Natural killer cell treated with Interleukin-12 subunit alpha and Interleukin-12 subunit beta and Interleukin-15 and Interleukin-18, amount 100 ng/mL, for 72 hours (primary cell): ENCODE measurements around the gene PWWP2B. TPM values are rescaled to one million over a fixed set of nuclear protein-coding genes. Genes with fewer than 3 reads are reported as not detected.
"Not testable (repeated sequence)": the region's sequence is repeated elsewhere in the genome, so short reads cannot be mapped to it uniquely, and the experiment has no call there.

Experiments
- ATAC-seq, 2 donors: fragments of 150-1000 bp; cut with Tn5 transposase in 1 of 2; sonication (Bioruptor Pico), chemical (Tn5 transposase) in 1 of 2; 2 replicates each; pipeline ENCODE4 v1.10.0; 2021
- DNase-seq: peaks from one replicate; pipeline ENCODE4 v3.0.0; 2022; ENCODE audit warnings: low spot score
- H3K27ac Mint-ChIP-seq, 2 donors: 1 replicate in 1 of 2; 2 replicates in 1 of 2; pipeline ENCODE4 v1.8.0; 2022; ENCODE audit warnings: mixed read lengths in 2 of 2, mild to moderate bottlenecking in 1 of 2, moderate library complexity in 1 of 2
- H3K27me3 Mint-ChIP-seq, 2 donors: 1 replicate in 1 of 2; 2 replicates in 1 of 2; pipeline ENCODE4 v1.8.0; 2022; ENCODE audit warnings: mixed read lengths in 2 of 2
- H3K36me3 Mint-ChIP-seq: one replicate; pipeline ENCODE4 v1.8.0; 2022; ENCODE audit warnings: mixed read lengths
- H3K4me1 Mint-ChIP-seq, 2 donors: 1 replicate in 1 of 2; 2 replicates in 1 of 2; pipeline ENCODE4 v1.8.0; 2022; ENCODE audit warnings: low read depth in 2 of 2, mixed read lengths in 2 of 2, mild to moderate bottlenecking in 1 of 2
- H3K4me3 Mint-ChIP-seq: one replicate; pipeline ENCODE4 v1.8.0; 2022; ENCODE audit warnings: mixed read lengths
- H3K9me3 Mint-ChIP-seq: 2 replicates; pipeline ENCODE4 v1.8.0; 2022; ENCODE audit warnings: mixed read lengths
- total RNA-seq, 2 donors: library from RNA; stranded (reverse); gene quantifications; one replicate each; pipeline ENCODE4 v1.2.3, GENCODE V29; 2022

PWWP2B gene
- total RNA-seq, 2 donors from 2014 or later: 15.2 to 17.9 TPM

DNA sequence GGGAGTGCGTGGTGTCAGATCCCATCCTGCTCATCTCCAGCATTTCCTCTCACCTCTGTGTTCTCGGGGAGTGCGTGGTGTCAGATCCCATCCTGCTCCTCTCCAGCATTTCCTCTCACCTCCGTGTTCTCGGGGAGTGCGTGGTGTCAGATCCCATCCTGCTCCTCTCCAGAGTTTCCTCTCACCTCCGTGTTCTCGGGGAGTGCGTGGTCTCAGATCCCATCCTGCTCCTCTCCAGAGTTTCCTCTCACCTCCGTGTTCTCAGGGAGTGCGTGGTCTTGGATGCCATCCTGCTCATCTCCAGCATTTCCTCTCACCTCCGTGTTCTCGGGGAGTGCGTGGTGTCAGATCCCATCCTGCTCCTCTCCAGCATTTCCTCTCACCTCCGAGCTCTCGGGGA, 18.0 kb upstream of the PWWP2B start:
- H3K27me3 Mint-ChIP-seq, ATAC-seq, H3K9me3 Mint-ChIP-seq, H3K4me3 Mint-ChIP-seq, H3K27ac Mint-ChIP-seq, H3K36me3 Mint-ChIP-seq: not testable (repeated sequence)
- H3K4me1 Mint-ChIP-seq: peaks cover 19% of the 10 kb centered on the region in 2 donors
- DNase-seq: peak; percentile 22

DNA sequence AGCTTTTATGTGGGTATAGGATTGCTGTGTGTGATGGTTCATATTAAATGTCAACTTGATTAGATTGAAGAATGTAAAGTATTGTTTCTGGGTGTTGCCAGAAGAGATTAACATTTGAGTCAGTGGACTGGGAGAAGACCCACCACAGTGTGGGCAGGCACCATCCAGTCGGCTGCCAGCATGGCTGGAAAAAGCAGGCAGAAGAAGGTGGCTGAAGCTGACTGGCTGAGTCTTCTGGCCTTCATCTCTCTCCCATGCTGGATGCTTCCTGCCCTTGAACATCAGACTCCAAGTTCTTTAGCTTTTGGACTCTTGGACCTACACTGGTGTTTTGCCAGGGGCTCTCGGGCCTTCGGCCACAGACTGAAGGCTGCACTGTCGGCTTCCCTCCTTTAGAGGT, 16.0 kb upstream of the PWWP2B start:
- Mint-ChIP-seq H3K27ac (peak overlapping the region; percentile 39 to 81), H3K4me1 (peaks cover 26 to 33% of the 10 kb centered on the region in 2 donors)
- not testable (repeated sequence) for H3K9me3 Mint-ChIP-seq, ATAC-seq, H3K36me3 Mint-ChIP-seq, DNase-seq, H3K4me3 Mint-ChIP-seq, H3K27me3 Mint-ChIP-seq

DNA sequence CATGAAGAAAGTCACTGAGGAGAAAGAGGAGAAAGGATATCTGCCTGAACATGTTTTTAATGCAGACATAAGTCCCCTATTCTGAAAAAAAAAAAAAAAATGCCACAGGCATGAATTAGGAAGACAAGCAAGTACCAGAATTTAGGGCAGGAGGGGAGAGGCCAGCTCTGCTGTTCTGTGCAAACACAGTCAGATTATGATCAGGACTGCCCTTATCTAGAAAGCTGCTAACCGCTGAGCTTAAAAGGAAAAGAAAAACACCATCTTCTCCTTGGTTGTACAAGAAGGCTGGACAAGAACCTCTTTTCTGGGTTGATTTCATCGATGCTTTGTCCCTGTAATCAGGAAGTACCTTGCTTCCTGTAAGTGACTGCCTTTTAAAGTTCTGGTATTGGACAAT, 15.3 kb upstream of the PWWP2B start:
- Mint-ChIP-seq H3K27ac (peak overlapping the region; percentile 39 to 81), H3K4me1 (peaks cover 26 to 34% of the 10 kb centered on the region in 2 donors), H3K36me3 (no peaks in the 10 kb centered on the region), H3K9me3 (no peaks in the 10 kb centered on the region), H3K27me3 (no peaks in the 10 kb centered on the region), H3K4me3 (peak overlapping the region; percentile 43)
- DNase-seq: peak; percentile 25
- ATAC-seq: peak in 1 of 2 donors; percentile 19

DNA sequence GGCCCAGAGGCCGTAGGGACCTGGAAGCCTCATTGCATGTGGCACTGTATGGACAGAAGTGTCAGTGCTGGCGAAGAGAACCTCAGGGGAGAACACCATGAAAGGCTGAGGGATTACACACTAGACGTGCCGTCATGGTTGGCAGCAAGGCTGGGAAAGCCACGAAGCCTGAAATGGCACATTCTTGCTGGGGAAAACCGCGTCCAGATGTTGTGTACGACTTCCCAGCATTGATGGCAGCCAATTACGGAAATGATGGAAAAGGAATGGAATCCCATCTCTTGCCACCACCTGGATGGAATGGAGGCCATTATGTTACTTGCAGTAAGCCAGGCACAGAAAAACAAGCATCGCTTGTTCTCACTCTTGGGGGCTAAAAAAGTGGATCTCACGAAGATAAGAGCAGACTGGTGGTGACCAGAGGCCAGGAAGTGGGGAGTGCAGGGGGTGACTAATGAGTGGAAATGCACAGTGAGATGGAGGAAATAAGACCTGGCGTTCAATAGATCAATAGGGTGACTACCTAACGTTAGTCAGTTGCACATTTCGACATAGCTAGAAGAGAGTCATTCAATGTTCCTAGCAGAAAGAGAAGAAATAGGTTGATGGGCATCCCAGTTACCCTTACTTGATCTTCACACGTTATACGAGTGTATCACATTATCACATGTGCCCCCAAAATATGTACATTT, 14.6 kb upstream of the PWWP2B start:
- DNase-seq (peak; percentile 60), ATAC-seq (peak; percentile 83 to 88)
- Mint-ChIP-seq H3K4me3 (peak overlapping the region; percentile 36), H3K27ac (peak overlapping the region; percentile 39 to 81), H3K27me3 (no peaks in the 10 kb centered on the region), H3K4me1 (peaks cover 26 to 34% of the 10 kb centered on the region in 2 donors), H3K36me3 (no peaks in the 10 kb centered on the region), H3K9me3 (no peaks in the 10 kb centered on the region)

DNA sequence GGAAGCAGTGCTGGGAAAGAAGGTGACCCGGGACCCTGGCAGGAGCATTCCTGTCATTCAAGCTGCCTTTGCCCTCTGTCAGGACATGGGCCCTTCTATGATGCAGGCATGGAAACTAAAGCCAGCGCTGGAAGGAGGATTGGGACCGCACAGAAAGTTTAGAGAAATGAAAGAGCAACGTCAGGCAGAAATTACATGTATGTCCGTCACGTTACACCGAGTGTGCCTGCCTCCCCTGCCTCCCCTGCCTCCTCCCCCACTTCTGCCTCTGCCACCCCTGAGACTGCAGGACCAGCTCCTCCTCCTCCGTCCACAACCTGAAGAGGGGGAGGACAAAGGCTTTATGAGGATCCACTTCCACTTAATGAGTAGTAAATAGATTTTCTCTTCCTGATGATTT, 13.9 kb upstream of the PWWP2B start:
- DNase-seq (peak; percentile 31), ATAC-seq (no peak)
- H3K9me3 Mint-ChIP-seq: no peaks in the 10 kb centered on the region
- H3K27ac Mint-ChIP-seq: peak overlapping the region; percentile 39 to 81
- H3K36me3 Mint-ChIP-seq: no peaks in the 10 kb centered on the region
- H3K4me1 Mint-ChIP-seq: peaks cover 26 to 39% of the 10 kb centered on the region in 2 donors
- no peaks in the 10 kb centered on the region for H3K27me3 Mint-ChIP-seq
- peak overlapping the region; percentile 36 for H3K4me3 Mint-ChIP-seq

DNA sequence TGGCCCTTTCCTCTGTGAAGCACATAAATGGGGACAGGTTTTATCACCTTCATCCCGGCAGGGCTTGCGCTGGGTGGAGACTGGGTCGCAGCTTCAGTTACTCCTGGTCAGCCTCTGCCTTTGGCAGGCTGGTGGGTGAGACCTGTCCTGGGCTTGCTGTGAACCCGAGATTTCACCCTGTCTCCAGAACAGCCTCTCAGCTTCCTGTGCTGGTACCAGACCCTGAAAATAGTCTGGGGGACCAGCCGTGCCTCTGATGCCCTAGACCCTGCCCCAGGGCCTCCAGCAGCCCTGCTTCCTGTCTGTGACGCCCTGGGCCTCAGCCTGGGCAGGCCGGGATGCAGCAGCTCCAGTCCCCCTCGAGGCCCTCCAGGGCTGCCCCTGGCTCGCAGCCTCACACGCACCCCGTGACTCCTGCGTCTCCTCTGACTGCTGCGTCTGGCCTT, 13.2 kb upstream of the PWWP2B start:
- no peaks in the 10 kb centered on the region for H3K9me3 Mint-ChIP-seq
- peak; percentile 52 for DNase-seq

DNA sequence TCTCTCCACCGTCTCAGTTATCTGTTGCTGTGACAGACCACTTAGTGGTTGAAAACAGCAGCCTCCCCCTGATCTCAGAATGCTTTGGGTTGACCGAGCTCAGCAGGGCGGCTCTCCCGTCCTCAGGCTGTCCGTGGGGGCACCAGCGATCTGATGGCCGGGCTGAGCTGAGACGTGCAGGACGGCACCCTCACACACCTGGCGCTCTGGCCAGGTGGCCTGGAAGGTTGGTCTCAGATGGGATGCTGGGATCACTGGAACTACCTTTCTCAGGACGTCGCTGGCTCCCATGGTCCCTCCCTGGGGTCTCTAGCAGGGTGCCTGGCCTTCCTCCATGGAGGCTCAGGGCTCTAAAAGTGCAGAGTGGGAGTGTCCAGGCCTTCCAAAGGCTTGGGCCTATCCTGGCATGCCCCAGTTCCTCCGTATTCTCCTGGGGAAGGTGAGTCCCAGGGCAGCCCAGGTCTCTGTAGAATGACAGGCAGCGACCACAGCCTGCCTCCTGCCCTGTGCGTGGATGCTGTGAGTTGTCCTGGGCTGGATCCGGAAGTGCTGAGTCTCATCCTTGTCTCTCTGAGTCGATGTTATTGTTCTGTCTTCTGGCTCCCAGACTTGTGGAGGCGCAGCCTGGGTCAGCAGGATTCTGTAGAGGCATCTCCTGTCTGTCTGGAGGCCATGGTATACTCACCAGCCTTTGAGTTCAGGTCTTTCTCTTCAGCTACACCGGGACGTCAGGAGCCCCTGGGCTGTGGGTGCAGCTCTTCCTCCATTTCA, 12.2 kb upstream of the PWWP2B start:
- H3K9me3 Mint-ChIP-seq: no peaks in the 10 kb centered on the region
- H3K27ac Mint-ChIP-seq: peak overlapping the region in 1 of 2 donors; percentile 30
- H3K4me3 Mint-ChIP-seq: no peak overlapping the region
- ATAC-seq: no peak
- H3K36me3 Mint-ChIP-seq: no peaks in the 10 kb centered on the region
- H3K27me3 Mint-ChIP-seq: no peaks in the 10 kb centered on the region
- peaks cover 26 to 43% of the 10 kb centered on the region in 2 donors for H3K4me1 Mint-ChIP-seq
- peak; percentile 32 for DNase-seq

More for the DNA sequence above, 13.2 kb upstream of the PWWP2B start:
- no peak for ATAC-seq
- Mint-ChIP-seq H3K27ac (peak overlapping the region in 1 of 2 donors; percentile 30), H3K36me3 (no peaks in the 10 kb centered on the region), H3K4me1 (peaks cover 26 to 39% of the 10 kb centered on the region in 2 donors), H3K27me3 (no peaks in the 10 kb centered on the region), H3K4me3 (no peak overlapping the region)

DNA sequence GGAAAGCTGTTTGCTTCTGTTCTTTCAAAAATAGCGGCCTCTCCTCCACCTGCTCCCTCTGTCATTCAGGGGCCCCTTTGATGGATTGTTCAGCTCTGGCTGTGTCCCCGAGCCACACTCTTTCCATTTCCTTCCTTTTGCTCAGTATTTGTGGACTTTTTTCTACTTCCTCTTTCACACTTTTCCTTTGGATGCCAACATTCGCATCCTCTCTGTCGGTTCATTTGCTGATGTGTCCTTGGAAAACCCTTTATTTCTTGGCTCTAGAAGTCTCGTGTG, 11.7 kb upstream of the PWWP2B start:
- Mint-ChIP-seq H3K9me3 (no peaks in the 10 kb centered on the region), H3K27ac (no peak overlapping the region), H3K4me3 (no peak overlapping the region), H3K4me1 (peaks cover 26 to 45% of the 10 kb centered on the region in 2 donors), H3K27me3 (no peaks in the 10 kb centered on the region), H3K36me3 (no peaks in the 10 kb centered on the region)
- ATAC-seq: no peak
- DNase-seq: peak; percentile 31

DNA sequence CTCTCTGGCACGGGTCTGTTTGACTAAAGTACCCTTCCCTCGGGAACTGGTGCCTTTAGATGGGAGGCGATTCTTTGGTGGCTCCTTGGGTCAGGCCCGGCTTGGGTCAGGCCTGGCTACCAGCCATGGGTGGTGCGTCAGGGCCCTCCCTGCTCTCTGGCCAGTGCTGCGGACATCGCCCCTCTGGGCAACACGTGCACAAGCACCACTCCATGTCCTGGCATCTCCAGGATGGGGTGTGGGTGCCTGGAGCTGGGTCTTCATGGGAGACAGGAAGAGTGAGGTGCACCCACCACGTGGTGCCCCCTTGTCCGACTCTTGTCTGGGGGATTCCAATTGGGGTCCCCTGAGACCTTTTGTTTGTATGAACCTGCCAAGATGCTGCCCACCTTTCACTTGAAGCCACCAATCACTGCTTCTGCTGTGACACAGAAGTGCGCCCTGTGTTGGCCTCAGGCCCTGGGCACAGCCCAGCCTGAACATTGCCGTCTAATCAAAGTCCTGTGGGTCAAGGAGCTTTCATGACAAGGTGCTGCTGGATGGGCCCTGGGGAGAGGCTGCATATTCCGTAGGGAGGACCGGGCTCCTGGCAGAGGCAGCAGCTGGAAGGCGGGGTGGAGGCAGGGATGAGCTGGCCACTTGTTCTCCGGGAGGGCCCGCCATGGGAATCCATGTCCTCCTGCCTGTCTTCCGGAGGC, 11.1 kb upstream of the PWWP2B start:
- H3K36me3 Mint-ChIP-seq: no peaks in the 10 kb centered on the region
- ATAC-seq (no peak), DNase-seq (peak; percentile 28)
- no peaks in the 10 kb centered on the region for H3K9me3 Mint-ChIP-seq
- H3K27me3 Mint-ChIP-seq: no peaks in the 10 kb centered on the region
- peaks cover 26 to 48% of the 10 kb centered on the region in 2 donors for H3K4me1 Mint-ChIP-seq
- peak overlapping the region in 1 of 2 donors; percentile 9 for H3K27ac Mint-ChIP-seq
- H3K4me3 Mint-ChIP-seq: no peak overlapping the region

DNA sequence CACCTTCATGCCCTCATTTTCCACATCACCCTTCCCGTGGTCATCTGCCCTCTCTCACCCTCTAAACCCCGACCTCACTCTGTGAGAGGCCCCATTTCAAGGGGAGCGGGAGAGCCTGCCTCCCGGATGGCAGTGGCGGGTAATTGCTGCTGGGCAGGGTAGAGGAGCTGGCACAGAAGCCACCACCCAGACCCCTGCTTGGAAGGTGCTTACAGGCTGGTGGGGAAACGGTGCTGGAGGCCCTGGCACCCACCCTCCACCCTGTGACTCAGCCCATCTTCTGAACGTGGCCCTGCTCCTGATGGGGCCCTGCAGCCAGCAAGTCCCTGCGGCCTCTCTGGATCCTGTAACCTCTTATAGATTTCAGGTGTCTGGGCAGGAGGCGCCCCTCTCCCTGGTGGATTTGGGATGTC, 10.6 kb upstream of the PWWP2B start:
- Mint-ChIP-seq H3K27ac (peak overlapping the region in 1 of 2 donors; percentile 37), H3K9me3 (no peaks in the 10 kb centered on the region), H3K4me1 (peaks cover 24 to 47% of the 10 kb centered on the region in 2 donors), H3K36me3 (no peaks in the 10 kb centered on the region), H3K27me3 (no peaks in the 10 kb centered on the region), H3K4me3 (no peak overlapping the region)
- DNase-seq (peak; percentile 41), ATAC-seq (no peak)

DNA sequence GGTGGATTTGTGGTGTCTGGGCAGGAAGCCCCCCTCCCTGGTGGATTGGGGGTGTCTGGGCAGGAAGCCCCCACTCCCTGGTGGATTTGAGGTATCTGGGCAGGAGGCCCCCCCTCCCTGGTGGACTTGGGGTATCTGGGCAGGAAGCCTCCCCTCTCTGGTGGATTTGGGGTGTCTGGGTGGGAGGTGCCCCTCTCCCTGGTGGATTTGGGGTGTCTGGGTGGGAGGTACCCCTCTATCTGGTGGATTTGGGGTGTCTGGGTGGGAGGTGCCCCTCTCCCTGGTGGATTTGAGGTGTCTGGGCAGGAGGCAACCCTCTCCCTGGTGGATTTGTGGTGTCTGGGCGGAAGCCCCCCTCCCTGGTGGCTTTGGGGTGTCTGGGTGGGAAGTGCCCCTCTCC, 10.1 kb upstream of the PWWP2B start:
- peak; percentile 44 for DNase-seq

DNA sequence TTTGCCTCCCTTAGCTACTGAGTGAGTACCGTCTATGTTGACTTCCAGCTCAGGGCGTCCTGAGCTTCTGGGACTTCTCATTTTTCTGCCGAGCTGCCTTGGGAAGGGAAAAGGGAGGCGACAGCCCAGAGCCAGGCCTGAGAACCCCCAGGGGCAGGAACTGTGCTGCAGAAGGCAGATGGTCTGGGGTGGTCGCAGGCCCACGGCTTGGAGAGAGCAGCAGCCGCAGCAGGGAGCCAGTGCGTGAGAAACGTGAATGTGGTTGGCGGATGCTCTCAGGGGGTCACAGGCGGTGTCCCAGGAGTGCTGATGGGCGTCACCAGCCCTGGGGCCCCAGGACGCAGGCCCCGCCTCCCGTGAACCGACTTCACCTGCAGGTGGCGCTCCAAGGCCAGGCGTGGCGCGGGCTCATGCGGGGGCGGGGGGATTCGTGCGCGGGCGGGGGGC, 9.2 kb upstream of the PWWP2B start:
- peak; percentile 80 for DNase-seq
- peak; percentile 67 to 80 for ATAC-seq
- Mint-ChIP-seq H3K36me3 (peaks cover 6% of the 10 kb centered on the region), H3K27ac (peak overlapping the region; percentile 50 to 81), H3K4me3 (no peak overlapping the region), H3K4me1 (peaks cover 22 to 42% of the 10 kb centered on the region in 2 donors), H3K27me3 (no peaks in the 10 kb centered on the region), H3K9me3 (peaks cover 9% of the 10 kb centered on the region)

More for the DNA sequence above, 10.1 kb upstream of the PWWP2B start:
- Mint-ChIP-seq H3K4me1 (peaks cover 22 to 44% of the 10 kb centered on the region in 2 donors), H3K27ac (peak overlapping the region in 1 of 2 donors; percentile 37)
- H3K4me3 Mint-ChIP-seq, H3K27me3 Mint-ChIP-seq, ATAC-seq, H3K9me3 Mint-ChIP-seq, H3K36me3 Mint-ChIP-seq: not testable (repeated sequence)

DNA sequence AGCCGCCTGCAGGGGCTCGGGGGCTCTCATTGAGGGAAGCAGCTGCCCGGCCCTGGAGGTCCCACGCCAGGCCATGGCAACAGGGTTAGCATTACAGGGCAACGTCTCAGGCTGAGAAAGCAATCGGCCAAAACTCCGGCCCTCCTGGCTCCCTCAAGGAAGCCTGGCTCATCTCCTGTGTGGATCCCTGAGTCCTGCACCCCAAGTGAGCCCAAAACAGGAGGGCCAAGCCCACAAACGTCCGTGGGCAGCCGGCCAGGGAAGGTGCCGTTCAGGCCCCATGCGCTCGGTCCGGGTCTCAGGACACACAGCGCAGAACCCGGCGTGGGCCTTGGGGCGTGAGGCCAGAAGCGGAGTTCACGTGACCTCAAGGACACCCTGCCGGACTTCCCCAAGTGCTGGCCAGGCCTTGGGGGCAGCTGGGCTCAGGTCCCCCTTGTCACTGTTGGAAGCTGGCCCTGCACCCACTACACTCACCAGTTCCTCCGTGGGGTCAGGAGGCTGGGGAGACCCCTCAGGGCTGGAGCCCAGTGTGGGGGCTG, 8.0 kb upstream of the PWWP2B start:
- no peaks in the 10 kb centered on the region for H3K27me3 Mint-ChIP-seq
- peak; percentile 55 for DNase-seq
- H3K27ac Mint-ChIP-seq: no peak overlapping the region
- ATAC-seq: peak in 1 of 2 donors; percentile 34
- no peak overlapping the region for H3K4me3 Mint-ChIP-seq
- H3K9me3 Mint-ChIP-seq: peaks cover 9% of the 10 kb centered on the region
- peaks cover 19 to 45% of the 10 kb centered on the region in 2 donors for H3K4me1 Mint-ChIP-seq
- H3K36me3 Mint-ChIP-seq: peaks cover 6% of the 10 kb centered on the region
